Kidney (tissue), 22 donors: ENCODE measurements around the gene SRSF4. TPM values are rescaled to one million over a fixed set of nuclear protein-coding genes. Genes with fewer than 3 reads are reported as not detected.

Experiments
- DNase-seq, 5 donors: peaks; one replicate each; pipeline ENCODE4 v3.0.0-alpha.2; 2013 to 2020
- FAIRE-seq: peaks from 2 replicates; lab custom pipeline; 2012; peaks lifted over from hg19 to GRCh38; lab: Jason Lieb, UNC
- H3K27ac ChIP-seq, 2 donors: one replicate each; pipeline ENCODE4 v1.7.0; 2013; ENCODE audit warnings: low read depth in 2 of 2, low read length in 2 of 2, inconsistent platforms in 1 of 2
- H3K27me3 ChIP-seq: one replicate; pipeline ENCODE4 v1.7.1; 2013; ENCODE audit warnings: low read length, inconsistent platforms; ENCODE audit not compliant: control insufficient read depth, insufficient read depth
- H3K36me3 ChIP-seq, 3 donors: one replicate each; pipeline versions ENCODE4 v1.7.0 to v1.7.1; 2013; ENCODE audit warnings: low read length in 3 of 3, control low read depth in 1 of 3, inconsistent platforms in 1 of 3; ENCODE audit not compliant: insufficient read depth in 3 of 3, control insufficient read depth in 2 of 3
- H3K4me1 ChIP-seq, 3 donors: one replicate each; pipeline versions ENCODE4 v1.7.0 to v1.7.1; 2013; ENCODE audit warnings: low read length in 3 of 3, inconsistent platforms in 1 of 3, low read depth in 1 of 3; ENCODE audit not compliant: control insufficient read depth in 2 of 3, insufficient read depth in 2 of 3
- H3K4me3 ChIP-seq, 3 donors: one replicate each; pipeline versions ENCODE4 v1.7.0 to v1.8.1; 2013; ENCODE audit warnings: low read length in 3 of 3, control low read depth in 1 of 3, inconsistent platforms in 1 of 3
- H3K9ac ChIP-seq, 3 donors: one replicate each; pipeline versions ENCODE4 v1.7.0 to v1.7.1; 2013; ENCODE audit warnings: low read length in 3 of 3, control low read depth in 1 of 3, inconsistent platforms in 1 of 3
- H3K9me3 ChIP-seq, 3 donors: one replicate each; pipeline versions ENCODE4 v1.7.0 to v1.7.1; 2013; ENCODE audit warnings: low read length in 3 of 3, control low read depth in 1 of 3, inconsistent platforms in 1 of 3; ENCODE audit not compliant: control insufficient read depth in 2 of 3, insufficient read depth in 1 of 3
- CTCF ChIP-seq: IDR thresholded peaks from 3 replicates; pipeline ENCODE4 v1.5.1; 2012; ENCODE audit warnings: mild to moderate bottlenecking, moderate library complexity, borderline replicate concordance; ENCODE audit not compliant: insufficient read depth; ENCODE audit errors: extremely low read depth
- intact Hi-C: fragments of 100-400 bp; cut with DNase I; formaldehyde crosslinking; loops from one replicate; pipeline ENCODE4 v1.11.1; 2022
- long read RNA-seq, 10 donors: library from polyadenylated mRNA in 1 of 10; unstranded in 1 of 10; transcript quantifications; one replicate each; pipeline ENCODE4 v2.0.0 and lab custom pipeline, GENCODE V29; 2021 to 2026
- polyA plus RNA-seq: library from polyadenylated mRNA; stranded (reverse); fragments of 350-450 nt; fragmentation: Illumina TruSeq; extraction: RNeasy Lipid Tissue Mini Kit (QIAGEN cat#74804); gene quantifications from one replicate; pipeline ENCODE4 v1.2.3, GENCODE V29; 2014; ENCODE audit warnings: low read depth, low replicate concordance; ENCODE audit not compliant: insufficient read depth
- total RNA-seq: library from RNA; stranded (reverse); fragmentation: NEBNext Ultra II Directional; extraction: Animal tissue kit (Norgen Biotek cat#: 25700); gene quantifications from one replicate; pipeline ENCODE4 v1.2.1, GENCODE V29; 2021
- donor health status: control.
- donor health status: control.
- donor health status: control.
- donor health status: control.
- donor health status: control.
- donor health status: DM: yes; HTN: yes; CAD: no.
- donor health status: Normal renal cell carcinoma (clear cell type).

SRSF4 gene
- total RNA-seq (72.3 TPM), polyA plus RNA-seq (48.4 TPM)
- long read RNA-seq, donor 1, transcript SRSF4-201 (6 exons, 2,387 nt) = major isoform, 23 of 30 reads
- long read RNA-seq, donor 1, partial matches to known transcripts = 6 of 30 reads
- long read RNA-seq, donor 1, other reads (novel, unspliced or antisense) = 0 of 30 reads
- long read RNA-seq, donor 2, transcript SRSF4-201 (6 exons, 2,387 nt) = major isoform, 22 of 26 reads
- long read RNA-seq, donor 2, partial matches to known transcripts = 0 of 26 reads
- long read RNA-seq, donor 2, other reads (novel, unspliced or antisense) = 0 of 26 reads
- long read RNA-seq, donor 3, transcript SRSF4-201 (6 exons, 2,387 nt) = major isoform, 38 of 46 reads
- long read RNA-seq, donor 3, partial matches to known transcripts = 6 of 46 reads
- long read RNA-seq, donor 3, other reads (novel, unspliced or antisense) = 0 of 46 reads
- long read RNA-seq, donor 4, transcript SRSF4-201 (6 exons, 2,387 nt) = major isoform, 30 of 31 reads
- long read RNA-seq, donor 4, partial matches to known transcripts = 0 of 31 reads
- long read RNA-seq, donor 4, other reads (novel, unspliced or antisense) = 0 of 31 reads
- long read RNA-seq, donor 5, transcript SRSF4-201 (6 exons, 2,387 nt) = major isoform, 6 of 6 reads
- long read RNA-seq, donor 5, partial matches to known transcripts = 0 of 6 reads
- long read RNA-seq, donor 5, other reads (novel, unspliced or antisense) = 0 of 6 reads
- long read RNA-seq, donor 6, transcript SRSF4-201 (6 exons, 2,387 nt) = major isoform, 7 of 7 reads
- long read RNA-seq, donor 6, partial matches to known transcripts = 0 of 7 reads
- long read RNA-seq, donor 6, other reads (novel, unspliced or antisense) = 0 of 7 reads
- long read RNA-seq, donor 7, transcript SRSF4-202 (5 exons, 1,264 nt) = minor isoform, 5 of 109 reads
- long read RNA-seq, donor 7, transcript SRSF4-201 (6 exons, 2,387 nt) = major isoform, 65 of 109 reads
- long read RNA-seq, donor 7, partial matches to known transcripts = 0 of 109 reads
- long read RNA-seq, donor 7, other reads (novel, unspliced or antisense) = 39 of 109 reads
- long read RNA-seq, donor 8, transcript SRSF4-201 (6 exons, 2,387 nt) = major isoform, 28 of 33 reads
- long read RNA-seq, donor 8, partial matches to known transcripts = 5 of 33 reads
- long read RNA-seq, donor 8, other reads (novel, unspliced or antisense) = 0 of 33 reads
- long read RNA-seq, donor 9, transcript SRSF4-201 (6 exons, 2,387 nt) = major isoform, 12 of 12 reads
- long read RNA-seq, donor 9, partial matches to known transcripts = 0 of 12 reads
- long read RNA-seq, donor 9, other reads (novel, unspliced or antisense) = 0 of 12 reads
- long read RNA-seq, donor 10, transcript SRSF4-201 (6 exons, 2,387 nt) = major isoform, 22 of 38 reads
- long read RNA-seq, donor 10, partial matches to known transcripts = 13 of 38 reads
- long read RNA-seq, donor 10, other reads (novel, unspliced or antisense) = 0 of 38 reads

GRCh38 chr1:29181413-29182225 is at the start of gene SRSF4:
Gene SRSF4 (minus strand): TSS chr1:29181900. CDS start chr1:29181752, 148 bp downstream.
- Histone ChIP-seq H3K9ac (peak within 1 kb of the TSS; percentile 74 to 89 (median 82)), H3K27me3 (no peaks in the 10 kb centered on the region), H3K36me3 (peaks cover 0 to 5% (median 2%) of the 10 kb centered on the region in 3 donors), H3K9me3 (no peaks in the 10 kb centered on the region), H3K27ac (peak within 1 kb of the TSS; percentile 100), H3K4me1 (peaks cover 3 to 25% (median 16%) of the 10 kb centered on the region in 3 donors), H3K4me3 (peak within 1 kb of the TSS; percentile 83 to 95 (median 88))
- peak; percentile 80 for TF ChIP-seq CTCF
- FAIRE-seq = peak; percentile 21
- DNase-seq = peak; percentile 99 to 100 (median 100)
- intact Hi-C loops = no loop called here

- Histone ChIP-seq H3K9me3 (no peaks in the 10 kb centered on the region), H3K4me3 (peak within 1 kb of the TSS; percentile 78 to 97 (median 92)), H3K36me3 (no peaks in the 10 kb centered on the region), H3K4me1 (peaks cover 0 to 7% (median 7%) of the 10 kb centered on the region in 3 donors), H3K27me3 (no peaks in the 10 kb centered on the region), H3K9ac (peak within 1 kb of the TSS; percentile 62 to 88 (median 63)), H3K27ac (no peak within 1 kb of the TSS)
- intact Hi-C loops = loop anchor here (10.0 kb wide), 1 partner anchor 1474 kb away; no protein-coding TSS in a partner anchor
- no peak for TF ChIP-seq CTCF
- DNase-seq (peak; percentile 96 to 98 (median 97)), FAIRE-seq (no peak)
Measured at GRCh38 chr1:29230553-29231378, 49.1 kb upstream of the SRSF4 start, which contains the start of gene MECR. Gene MECR (minus strand): TSS chr1:29230934. CDS start chr1:29230906, 28 bp downstream.
